Measurements from ENCODE around the gene ADGRL3.

The ADGRL3 gene

GRCh38 chr4:61520166-61520565, 320.0 kb downstream of the ADGRL3 start:
- no peak for TF ChIP-seq CTCF (IDR thresholded peaks at IDR 0.05; ENCODE audit: borderline replicate concordance, control extremely low read depth, extremely low read depth, insufficient read depth, missing control alignments)
- in situ Hi-C loops (cut with MboI; ENCODE audit: low sequenced_read_pairs, unreplicated experiment), result no loop called here
- DNase-seq (ENCODE audit: low spot score), result no peak

- TF ChIP-seq CTCF (IDR thresholded peaks at IDR 0.05; ENCODE audit: borderline replicate concordance, control extremely low read depth, extremely low read depth, insufficient read depth, missing control alignments), result no peak
- in situ Hi-C loops (cut with MboI; ENCODE audit: low sequenced_read_pairs, unreplicated experiment), result no loop called here
Observed at GRCh38 chr4:61520681-61521160, 320.6 kb downstream of the ADGRL3 start.

DNA sequence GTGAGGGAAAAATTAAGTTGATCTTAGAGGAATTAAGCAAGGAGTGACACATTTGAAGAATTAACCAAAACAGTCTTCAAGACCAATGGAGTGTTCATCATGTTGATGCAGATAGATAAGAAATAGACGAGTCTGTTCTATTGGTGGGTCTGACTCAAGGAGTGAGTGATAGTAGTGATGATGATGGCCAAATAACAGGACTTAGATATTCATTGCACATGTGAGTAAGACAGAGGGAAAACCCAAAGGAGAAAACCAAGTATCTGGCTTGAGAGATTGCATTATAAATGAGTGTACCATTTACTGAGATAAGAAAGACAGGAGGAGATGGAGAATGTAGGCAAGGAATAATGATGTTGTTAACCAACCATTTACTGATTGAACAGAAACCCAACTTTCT, 321.3 kb downstream of the ADGRL3 start:
- no peak for TF ChIP-seq CTCF (IDR thresholded peaks at IDR 0.05; ENCODE audit: borderline replicate concordance, control extremely low read depth, extremely low read depth, insufficient read depth, missing control alignments)
- in situ Hi-C loops (cut with MboI; ENCODE audit: low sequenced_read_pairs, unreplicated experiment), result no loop called here
- DNase-seq (ENCODE audit: low spot score), result no peak

More at GRCh38 chr4:61520681-61521160, 320.6 kb downstream of the ADGRL3 start:
- DNase-seq (ENCODE audit: low spot score), result no peak

- in situ Hi-C loops (cut with MboI; ENCODE audit: low sequenced_read_pairs, unreplicated experiment), result no loop called here
- no peak for DNase-seq (ENCODE audit: low spot score)
- TF ChIP-seq CTCF (IDR thresholded peaks at IDR 0.05; ENCODE audit: borderline replicate concordance, control extremely low read depth, extremely low read depth, insufficient read depth, missing control alignments), result no peak
Observed at GRCh38 chr4:61522312-61522711, 322.2 kb downstream of the ADGRL3 start.

GRCh38 chr4:61527888-61528287, 327.8 kb downstream of the ADGRL3 start:
- in situ Hi-C loops (cut with MboI; ENCODE audit: low sequenced_read_pairs, unreplicated experiment), result no loop called here
- DNase-seq (ENCODE audit: low spot score), result no peak
- TF ChIP-seq CTCF (IDR thresholded peaks at IDR 0.05; ENCODE audit: borderline replicate concordance, control extremely low read depth, extremely low read depth, insufficient read depth, missing control alignments), result no peak

GRCh38 chr4:61528595-61528994, 328.5 kb downstream of the ADGRL3 start:
- no peak for DNase-seq (ENCODE audit: low spot score)
- no peak for TF ChIP-seq CTCF (IDR thresholded peaks at IDR 0.05; ENCODE audit: borderline replicate concordance, control extremely low read depth, extremely low read depth, insufficient read depth, missing control alignments)
- in situ Hi-C loops (cut with MboI; ENCODE audit: low sequenced_read_pairs, unreplicated experiment), result no loop called here

- DNase-seq (ENCODE audit: low spot score), result no peak
- no peak for TF ChIP-seq CTCF (IDR thresholded peaks at IDR 0.05; ENCODE audit: borderline replicate concordance, control extremely low read depth, extremely low read depth, insufficient read depth, missing control alignments)
- in situ Hi-C loops (cut with MboI; ENCODE audit: low sequenced_read_pairs, unreplicated experiment), result no loop called here
Observed at GRCh38 chr4:61531188-61531587, 331.1 kb downstream of the ADGRL3 start.
